Hepatocyte (in vitro differentiated cells): ENCODE measurements around the gene MIP.

Source experiments
- CTCF ChIP-seq: fragments of 200-600 bp; sonication (generic); IDR thresholded peaks from 2 replicates; pipeline ENCODE4 v1.5.1; 2016; ENCODE audit warnings: antibody characterized with exemption, mild to moderate bottlenecking; ENCODE audit not compliant: poor library complexity
- EZH2 ChIP-seq: fragments of 200-600 bp; sonication (generic); IDR thresholded peaks from 2 replicates; pipeline ENCODE4 v1.6.1; 2016; ENCODE audit warnings: antibody characterized with exemption, mild to moderate bottlenecking, borderline replicate concordance
- EZH2phosphoT487 ChIP-seq: fragments of 200-600 bp; sonication (generic); IDR thresholded peaks from one replicate; pipeline ENCODE4 v1.6.1; 2018; ENCODE audit warnings: antibody characterized with exemption, mild to moderate bottlenecking, low read depth, moderate library complexity; ENCODE audit not compliant: unreplicated experiment, severe bottlenecking

DNA sequence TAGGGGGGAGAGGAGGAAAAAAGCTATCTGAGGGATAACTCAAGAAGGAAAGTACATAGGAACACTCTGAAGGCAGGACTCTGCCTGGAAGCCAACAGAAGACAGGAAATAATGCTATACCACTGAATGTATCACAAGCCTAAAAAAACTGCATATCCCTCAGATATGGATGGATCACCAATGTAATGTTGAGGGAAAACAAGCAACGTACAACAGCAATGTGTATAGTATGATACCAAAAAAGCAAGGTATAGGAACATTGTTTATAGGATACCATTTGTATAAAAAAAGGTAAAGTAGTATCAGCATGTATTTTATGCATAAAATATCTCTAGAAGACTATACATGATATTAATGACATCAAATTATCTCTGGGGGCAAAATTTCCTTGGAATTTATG is 30.1 kb upstream of the MIP start:
- TF ChIP-seq CTCF (no peak), EZH2 (no peak), EZH2phosphoT487 (no peak)
